GM21447 (cell line): ENCODE data around the gene FAM167B.
"Not testable (repeated sequence)": the region's sequence is repeated elsewhere in the genome, so short reads cannot be mapped to it uniquely, and the experiment has no call there.

Source experiments
- ATAC-seq: cut with Tn5 transposase; IDR thresholded peaks from one replicate; pipeline ENCODE4 v1.9.1; 2021; ENCODE audit not compliant: unreplicated experiment

The FAM167B gene

GRCh38 chr1:32257227-32257508, 10.1 kb downstream of the FAM167B start:
- no peak for ATAC-seq

- not testable (repeated sequence) for ATAC-seq
These were observed 16.2 kb downstream of the FAM167B start for GRCh38 chr1:32263236-32263593.

DNA sequence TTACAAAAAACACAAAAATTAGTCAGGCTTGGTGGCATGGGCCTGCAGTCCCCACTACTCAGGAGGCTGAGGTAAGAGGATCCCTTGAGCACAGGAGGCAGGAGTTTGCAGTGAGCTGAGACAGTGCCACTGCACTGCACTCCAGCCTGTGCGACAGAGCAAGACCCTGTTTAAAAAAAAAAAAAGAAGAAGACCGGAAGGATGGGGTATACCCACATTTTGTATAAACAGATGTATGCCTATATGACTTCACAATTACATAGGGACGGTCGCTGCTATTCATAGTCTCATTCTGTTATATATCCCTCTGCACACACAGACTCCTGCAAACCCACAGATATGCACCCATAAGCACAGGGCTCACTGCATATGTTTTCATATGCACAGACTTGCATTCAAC, 16.7 kb downstream of the FAM167B start:
- no peak for ATAC-seq

GRCh38 chr1:32265846-32266245, 18.8 kb downstream of the FAM167B start:
- ATAC-seq = no peak

DNA sequence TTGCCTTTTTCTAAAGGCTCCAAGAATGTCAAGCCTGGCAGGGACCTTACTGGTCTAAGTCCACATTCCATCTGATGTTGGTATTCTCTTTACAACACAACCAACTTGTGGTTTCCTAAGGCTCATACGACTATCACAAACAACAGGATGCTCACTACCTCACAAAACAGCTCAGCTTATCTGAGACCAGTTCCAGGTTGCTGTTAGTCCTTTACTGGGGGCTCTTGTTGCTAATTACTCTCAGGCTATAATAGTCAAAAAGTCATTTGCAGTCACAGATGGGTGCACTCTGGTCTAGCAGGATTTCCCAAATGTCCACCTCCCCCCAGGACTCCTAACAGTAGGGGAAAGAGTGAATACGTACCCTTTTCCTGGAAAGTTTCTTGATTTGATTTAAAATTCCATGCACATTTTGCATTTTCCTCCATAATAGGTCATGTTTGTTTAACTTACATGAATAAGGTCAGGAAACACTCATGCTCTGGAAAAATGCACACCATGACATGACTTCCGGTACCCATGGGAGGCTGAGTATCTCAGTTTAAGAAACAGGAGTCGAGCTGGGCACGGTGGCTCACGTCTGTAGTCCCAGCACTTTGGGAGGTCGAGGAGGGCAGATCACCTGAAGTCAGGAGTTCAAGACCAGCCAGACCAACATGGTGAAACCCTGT, 20.0 kb downstream of the FAM167B start:
- ATAC-seq = no peak

GRCh38 chr1:32269744-32270143, 22.7 kb downstream of the FAM167B start:
- ATAC-seq = no peak

GRCh38 chr1:32272557-32273390, 25.8 kb downstream of the FAM167B start:
- ATAC-seq = no peak

- no peak for ATAC-seq
These were observed 26.6 kb downstream of the FAM167B start for GRCh38 chr1:32273391-32274208.

DNA sequence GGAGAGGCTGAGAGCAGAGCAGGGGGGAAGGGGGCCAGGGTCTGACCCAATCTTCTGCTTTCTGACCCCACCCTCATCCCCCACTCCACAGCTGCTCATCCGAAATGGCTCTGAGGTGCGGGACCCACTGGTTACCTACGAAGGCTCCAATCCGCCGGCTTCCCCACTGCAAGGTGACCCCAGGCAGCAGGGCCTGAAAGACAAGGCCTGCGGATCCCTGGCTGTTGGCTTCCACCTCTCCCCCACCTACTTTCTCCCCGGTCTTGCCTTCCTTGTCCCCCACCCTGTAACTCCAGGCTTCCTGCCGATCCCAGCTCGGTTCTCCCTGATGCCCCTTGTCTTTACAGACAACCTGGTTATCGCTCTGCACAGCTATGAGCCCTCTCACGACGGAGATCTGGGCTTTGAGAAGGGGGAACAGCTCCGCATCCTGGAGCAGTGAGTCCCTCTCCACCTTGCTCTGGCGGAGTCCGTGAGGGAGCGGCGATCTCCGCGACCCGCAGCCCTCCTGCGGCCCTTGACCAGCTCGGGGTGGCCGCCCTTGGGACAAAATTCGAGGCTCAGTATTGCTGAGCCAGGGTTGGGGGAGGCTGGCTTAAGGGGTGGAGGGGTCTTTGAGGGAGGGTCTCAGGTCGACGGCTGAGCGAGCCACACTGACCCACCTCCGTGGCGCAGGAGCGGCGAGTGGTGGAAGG, 27.8 kb downstream of the FAM167B start:
- no peak for ATAC-seq

- ATAC-seq = no peak
These were observed 28.4 kb downstream of the FAM167B start for GRCh38 chr1:32275424-32275823.

GRCh38 chr1:32276032-32276782, 29.2 kb downstream of the FAM167B start:
- ATAC-seq = no peak

DNA sequence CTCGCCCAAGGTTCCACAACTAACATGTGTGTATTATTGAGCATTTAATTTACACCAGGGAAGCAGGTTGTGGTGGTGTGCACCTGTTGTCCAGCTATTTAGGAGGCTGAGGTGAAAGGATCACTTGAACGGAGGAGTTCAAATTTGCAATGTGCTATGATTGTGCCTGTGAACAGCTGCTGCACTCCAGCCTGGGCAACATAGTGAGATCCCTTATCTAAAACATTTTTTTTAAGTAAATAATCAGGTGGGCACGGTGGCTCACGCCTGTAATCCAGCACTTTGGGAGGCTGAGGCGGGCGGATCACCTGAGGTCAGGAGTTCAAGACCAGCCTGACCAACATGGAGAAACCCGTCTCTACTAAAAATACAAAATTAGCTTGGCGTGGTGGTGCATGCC, 37.8 kb downstream of the FAM167B start:
- not testable (repeated sequence) for ATAC-seq

- no peak for ATAC-seq
These were observed 38.6 kb downstream of the FAM167B start for GRCh38 chr1:32285658-32286057.

GRCh38 chr1:32286763-32287162, 39.7 kb downstream of the FAM167B start:
- no peak for ATAC-seq

DNA sequence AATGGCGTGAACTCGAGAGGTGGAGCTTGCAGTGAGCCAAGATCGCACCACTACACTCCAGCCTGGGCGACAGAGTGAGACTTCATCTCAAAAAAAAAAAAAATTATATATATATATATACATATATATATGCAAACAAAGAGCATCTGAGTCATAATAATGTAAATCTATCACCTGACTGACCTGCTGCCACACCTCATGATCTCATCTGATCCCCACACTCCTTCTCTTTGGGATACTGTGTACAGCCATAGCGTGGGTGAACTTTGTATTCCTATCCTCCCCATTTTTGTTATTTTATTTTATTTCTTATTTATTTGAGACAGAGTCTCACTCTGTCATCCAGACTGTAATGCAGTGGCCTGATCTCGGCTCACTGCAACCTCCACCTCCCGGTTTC, 42.2 kb downstream of the FAM167B start:
- ATAC-seq = no peak

DNA sequence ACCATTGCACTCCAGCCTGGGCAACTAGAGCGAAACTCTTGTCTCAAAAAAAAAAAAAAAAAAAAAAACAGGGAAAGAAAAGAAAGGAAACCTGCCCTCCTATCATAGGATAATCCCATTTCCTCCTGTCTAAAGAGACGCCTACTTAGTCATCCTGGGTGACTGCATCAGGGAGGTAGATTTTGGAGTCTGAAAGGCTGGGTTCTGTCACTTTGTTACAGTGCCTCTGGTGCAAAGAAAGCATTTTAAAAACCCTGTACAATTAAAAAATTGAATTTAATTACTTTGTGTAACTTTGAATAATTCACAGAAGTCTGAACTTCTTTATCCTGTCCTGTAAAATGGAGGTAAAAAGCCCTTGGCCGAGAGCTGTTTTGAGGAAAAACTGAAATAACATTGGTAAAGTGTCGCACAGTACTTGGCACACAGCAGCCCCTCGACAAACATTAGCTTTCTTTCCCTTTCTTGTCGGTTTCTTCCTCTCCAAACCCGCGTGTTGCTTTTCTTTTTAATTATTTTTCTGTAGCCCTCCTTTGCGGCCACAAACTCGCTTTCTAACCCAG, 44.2 kb downstream of the FAM167B start:
- ATAC-seq = no peak

DNA sequence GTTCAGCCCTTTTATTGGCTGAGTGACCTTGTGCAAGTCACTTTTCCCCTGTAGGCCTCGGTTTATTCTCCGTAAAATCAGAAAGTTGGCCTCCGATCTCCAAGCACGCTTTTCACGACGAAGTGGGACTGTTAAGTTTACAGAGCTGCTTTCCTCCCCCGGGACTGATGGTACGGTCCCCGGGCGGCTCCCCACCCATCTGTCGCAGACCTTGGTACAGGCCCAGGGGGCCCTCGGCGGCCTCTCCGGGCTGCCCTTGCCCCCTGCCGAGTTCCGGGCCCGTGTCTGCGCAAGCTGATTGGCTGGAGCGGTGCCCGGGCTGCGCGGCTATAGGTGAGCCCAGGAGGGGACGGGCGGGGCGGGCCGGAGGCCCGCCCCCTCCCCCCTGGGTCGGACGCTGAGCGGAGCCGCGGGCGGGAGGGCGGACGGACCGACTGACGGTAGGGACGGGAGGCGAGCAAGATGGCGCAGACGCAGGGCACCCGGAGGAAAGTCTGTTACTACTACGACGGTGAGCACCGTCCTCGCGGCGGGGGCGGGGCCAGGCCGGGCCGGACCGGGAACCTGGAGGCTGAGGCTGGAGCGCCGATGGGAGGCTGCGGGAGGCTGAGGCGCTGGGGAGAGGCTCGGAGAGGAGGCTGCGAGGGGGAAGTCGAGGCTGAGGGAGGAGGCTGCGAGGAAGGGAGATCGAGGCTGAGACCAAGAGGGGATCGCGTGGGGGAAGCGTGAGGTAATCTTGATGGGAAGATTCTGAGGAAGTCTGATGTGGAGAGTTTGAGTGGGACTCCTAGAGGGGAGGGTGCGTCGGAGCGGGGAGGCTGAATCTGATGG, 44.9 kb downstream of the FAM167B start, which contains the start of gene HDAC1:
HDAC1 (plus strand) TSS at position 376 of the 831 bp plus-strand sequence; CDS start at position 463, 87 bp downstream.
- ATAC-seq = peak; percentile 87

GRCh38 chr1:32298211-32298610, 51.2 kb downstream of the FAM167B start:
- not testable (repeated sequence) for ATAC-seq
